SK-N-SH (cell line): ENCODE data around the gene GPR132. TPM values are rescaled to one million over a fixed set of nuclear protein-coding genes. Genes with fewer than 3 reads are reported as not detected.

Experiments used
- CTCF ChIA-PET: fragments of 300-600, 350-600 bp; formaldehyde crosslinking; extraction: SDS; loops from one replicate; lab custom pipeline; 2021; lab: Yijun Ruan, JAX
- POLR2A ChIA-PET: fragments of 350-600 bp; sonication (Branson Sonifier 250); formaldehyde crosslinking; extraction: SDS; loops from one replicate; lab custom pipeline; 2020; ENCODE audit warnings: antibody characterized with exemption, inconsistent platforms; lab: Yijun Ruan, JAX
- DNase-seq: peaks from one replicate; pipeline ENCODE4 v3.0.0; 2012
- H2AFZ ChIP-seq: fragments of 200-600 bp; sonication (generic); 2 replicates; pipeline ENCODE4 v1.8.1; 2016; ENCODE audit warnings: antibody characterized with exemption, mild to moderate bottlenecking, low read depth
- H3F3A ChIP-seq: fragments of 200-600 bp; sonication (generic); replicated peaks from 2 replicates; pipeline ENCODE3; 2016; ENCODE audit warnings: antibody characterized with exemption, mild to moderate bottlenecking; ENCODE audit not compliant: insufficient read depth
- H3K27ac ChIP-seq, 2 experiments: fragments of 200-500 bp in 1 of 2; fragments of 200-600 bp in 1 of 2; sonication (Bioruptor generic) in 1 of 2; sonication (generic), shearing (Covaris generic) in 1 of 2; 2 replicates each; pipeline versions ENCODE4 v1.5.1 to v1.6.1; 2014 to 2016; ENCODE audit warnings: low read depth in 2 of 2, inconsistent platforms in 1 of 2, low read length in 1 of 2, mild to moderate bottlenecking in 1 of 2, mixed read lengths in 1 of 2
- H3K27me3 ChIP-seq: fragments of 200-600 bp; sonication (generic), shearing (Covaris generic); 2 replicates; pipeline ENCODE4 v1.6.1; 2016; ENCODE audit warnings: mixed run types; ENCODE audit not compliant: insufficient read depth
- H3K36me3 ChIP-seq, 2 experiments: fragments of 200-500 bp in 1 of 2; fragments of 200-600 bp in 1 of 2; sonication (Bioruptor generic) in 1 of 2; sonication (generic) in 1 of 2; replicated peaks in 1 of 2; 2 replicates each; pipeline versions ENCODE3 to v1.5.1; 2014 to 2016; ENCODE audit warnings: low read length in 1 of 2, mild to moderate bottlenecking in 1 of 2; ENCODE audit not compliant: insufficient read depth in 2 of 2, control insufficient read depth in 1 of 2
- H3K4me1 ChIP-seq, 2 experiments: fragments of 200-500 bp in 1 of 2; fragments of 200-600 bp in 1 of 2; sonication (Bioruptor generic) in 1 of 2; sonication (generic), shearing (Covaris generic) in 1 of 2; 2 replicates each; pipeline versions ENCODE4 v1.5.1 to v1.6.1; 2014 to 2016; ENCODE audit warnings: low read depth in 1 of 2, low read length in 1 of 2, mixed run types in 1 of 2; ENCODE audit not compliant: insufficient read depth in 2 of 2, control insufficient read depth in 1 of 2
- H3K4me2 ChIP-seq: fragments of 200-600 bp; sonication (generic), shearing (Covaris generic); 2 replicates; pipeline ENCODE4 v1.6.1; 2017; ENCODE audit warnings: mixed run types
- H3K4me3 ChIP-seq, 2 experiments: fragments of 200-500 bp in 1 of 2; fragments of 200-600 bp in 1 of 2; sonication (Bioruptor generic) in 1 of 2; sonication (generic), shearing (Covaris generic) in 1 of 2; 2 replicates each; pipeline versions ENCODE4 v1.5.1 to v1.8.1; 2014 to 2016; ENCODE audit warnings: low read depth in 2 of 2, inconsistent platforms in 1 of 2, low read length in 1 of 2, mild to moderate bottlenecking in 1 of 2, mixed read lengths in 1 of 2, moderate library complexity in 1 of 2
- H3K79me2 ChIP-seq: fragments of 200-600 bp; sonication (generic); 2 replicates; pipeline ENCODE4 v1.8.1; 2017; ENCODE audit warnings: mild to moderate bottlenecking; ENCODE audit not compliant: insufficient read depth
- H3K9ac ChIP-seq: fragments of 200-600 bp; sonication (generic); 2 replicates; pipeline ENCODE4 v1.6.1; 2017; ENCODE audit warnings: mixed run types
- H3K9me2 ChIP-seq: fragments of 200-600 bp; sonication (generic); 2 replicates; pipeline ENCODE4 v1.6.1; 2017; ENCODE audit warnings: mixed run types
- H3K9me3 ChIP-seq: fragments of 200-600 bp; sonication (generic); 2 replicates; pipeline ENCODE4 v1.6.1; 2017; ENCODE audit warnings: mixed run types, mild to moderate bottlenecking, moderate library complexity
- H4K20me1 ChIP-seq: fragments of 200-600 bp; sonication (generic); 2 replicates; pipeline ENCODE4 v1.6.1; 2017; ENCODE audit warnings: mild to moderate bottlenecking, mixed run types; ENCODE audit not compliant: insufficient read depth
- CHD2 ChIP-seq: fragments of 150-350 bp; IDR thresholded peaks from 2 replicates; pipeline ENCODE4 v1.6.1; 2018; ENCODE audit warnings: low read length; ENCODE audit not compliant: partially characterized antibody
- ELF1 ChIP-seq: IDR thresholded peaks from 2 replicates; pipeline ENCODE4 v1.4.0; 2012
- EP300 ChIP-seq, 2 experiments: IDR thresholded peaks; 2 replicates each; pipeline versions ENCODE4 v1.4.0 to v1.6.1; 2012; ENCODE audit warnings: borderline replicate concordance in 1 of 2, low read depth in 1 of 2, low read length in 1 of 2
- FOSL2 ChIP-seq: IDR thresholded peaks from 2 replicates; pipeline ENCODE4 v1.4.0; 2012; ENCODE audit warnings: low read depth, mild to moderate bottlenecking, moderate library complexity, borderline replicate concordance
- FOXJ3 ChIP-seq: sonication (generic); formaldehyde crosslinking; IDR thresholded peaks from 2 replicates; pipeline ENCODE4 v1.5.1; 2020; ENCODE audit warnings: mild to moderate bottlenecking, missing genetic modification reagents
- GABPA ChIP-seq: IDR thresholded peaks from 2 replicates; pipeline ENCODE4 v1.4.0; 2012; ENCODE audit warnings: low read depth, mild to moderate bottlenecking
- IRF3 ChIP-seq: fragments of 150-350 bp; IDR thresholded peaks from 2 replicates; pipeline ENCODE4 v1.6.1; 2016; ENCODE audit warnings: mild to moderate bottlenecking, low read depth, low read length
- JUND ChIP-seq: IDR thresholded peaks from 2 replicates; pipeline ENCODE4 v1.4.0; 2012
- MAX ChIP-seq: IDR thresholded peaks from 2 replicates; pipeline ENCODE4 v1.4.0; 2012; ENCODE audit warnings: low read depth
- MXI1 ChIP-seq: IDR thresholded peaks from 2 replicates; pipeline ENCODE4 v1.6.1; 2012; ENCODE audit warnings: mild to moderate bottlenecking, low read depth, low read length, improper control_type of control experiment
- NFIC ChIP-seq: IDR thresholded peaks from 2 replicates; pipeline ENCODE4 v1.4.0; 2012; ENCODE audit warnings: borderline replicate concordance
- PBX3 ChIP-seq: IDR thresholded peaks from 2 replicates; pipeline ENCODE4; 2012
- POLR2AphosphoS5 ChIP-seq: IDR thresholded peaks from 2 replicates; pipeline ENCODE4 v1.6.1; 2012; ENCODE audit warnings: low read depth, low read length
- RAD21 ChIP-seq: IDR thresholded peaks from 2 replicates; pipeline ENCODE4 v1.6.1; 2012; ENCODE audit warnings: mild to moderate bottlenecking, low read length
- RXRA ChIP-seq: IDR thresholded peaks from 2 replicates; pipeline ENCODE4 v1.4.0; 2012; ENCODE audit warnings: low read depth, mild to moderate bottlenecking, borderline replicate concordance
- SIN3A ChIP-seq: IDR thresholded peaks from 2 replicates; pipeline ENCODE4 v1.6.1; 2012; ENCODE audit warnings: low read depth, mild to moderate bottlenecking, low read length, moderate library complexity, borderline replicate concordance
- SMC3 ChIP-seq: IDR thresholded peaks from 2 replicates; pipeline ENCODE4 v1.6.1; 2012; ENCODE audit warnings: low read depth, low read length, improper control_type of control experiment
- TCF12 ChIP-seq: IDR thresholded peaks from 2 replicates; pipeline ENCODE4 v1.4.0; 2012
- YY1 ChIP-seq: IDR thresholded peaks from 2 replicates; pipeline ENCODE4 v1.4.0; 2012; ENCODE audit warnings: low read depth, mild to moderate bottlenecking
- ZBTB33 ChIP-seq: IDR thresholded peaks from 2 replicates; pipeline ENCODE4 v1.4.0; 2012; ENCODE audit warnings: low read depth, borderline replicate concordance
- WGBS: methylation state at CpG from one replicate; pipeline ENCODE4 v1.1.6; 2017; ENCODE audit warnings: low lambda C conversion rate; 5-methylcytosine and 5-hydroxymethylcytosine counted together
- polyA plus RNA-seq, 3 experiments: library from polyadenylated mRNA; depleted of rRNA; stranded (reverse); fragments of >200 nt; gene quantifications; 2 replicates each; pipeline ENCODE4 v1.2.3, GENCODE V29; 2012

Gene GPR132
- polyA plus RNA-seq, 1 of the 3 experiments (the other 2 are of a cell fraction): not detected

GRCh38 chr14:105014032-105014431 is 51.2 kb downstream of the GPR132 start:
- Histone ChIP-seq H3K9ac (no peak overlapping the region), H3K4me1 (peaks cover 46 to 51% of the 10 kb centered on the region in 2 experiments), H4K20me1 (peaks cover 100% of the 10 kb centered on the region), H3K4me3 (no peak overlapping the region), H3K27me3 (no peaks in the 10 kb centered on the region), H3K27ac (peak overlapping the region; percentile 40 to 43; a peak in 3 of 4 replicates), H3K9me3 (no peaks in the 10 kb centered on the region), H3K36me3 (peaks cover 18 to 27% of the 10 kb centered on the region in 2 experiments), H3K79me2 (peaks cover 100% of the 10 kb centered on the region), H3F3A (peaks cover 21% of the 10 kb centered on the region), H3K9me2 (no peaks in the 10 kb centered on the region), H2AFZ (no peak overlapping the region), H3K4me2 (peak overlapping the region; percentile 46)
- DNase-seq: no peak
- CTCF ChIA-PET: interaction anchor here (0.5 to 10.9 kb wide), 7 partner anchors 10 to 38 kb away, joined by 3 to 138 read pairs (median 3); no protein-coding TSS in a partner anchor
- no peak for TF ChIP-seq ZBTB33
- no peak for TF ChIP-seq IRF3
- TF ChIP-seq JUND: no peak
- TF ChIP-seq POLR2AphosphoS5: no peak
- no peak for TF ChIP-seq RXRA
- TF ChIP-seq SIN3A: no peak
- no peak for TF ChIP-seq YY1
- POLR2A ChIA-PET: no interaction called here
- WGBS: no CpG with 5 or more reads among the region's 9 CpGs

- peak; percentile 85 for DNase-seq
- Histone ChIP-seq H2AFZ (no peak overlapping the region), H3K27me3 (no peaks in the 10 kb centered on the region), H3K4me2 (peak overlapping the region; percentile 46; the same call in 1 of the 2 replicates), H3K27ac (peak overlapping the region in 1 of 2 experiments; percentile 43; a peak in 3 of 4 replicates), H3K4me1 (peaks cover 39 to 47% of the 10 kb centered on the region in 2 experiments), H3K9me3 (no peaks in the 10 kb centered on the region), H3K36me3 (peaks cover 22 to 27% of the 10 kb centered on the region in 2 experiments), H3K9me2 (no peaks in the 10 kb centered on the region), H4K20me1 (peaks cover 98% of the 10 kb centered on the region), H3K9ac (no peak overlapping the region), H3F3A (peaks cover 21% of the 10 kb centered on the region), H3K79me2 (peaks cover 100% of the 10 kb centered on the region), H3K4me3 (no peak overlapping the region)
- POLR2A ChIA-PET: no interaction called here
- 46% methylated on average over 8 of the region's 8 CpGs for WGBS
- peak; percentile 26 for TF ChIP-seq CHD2
- TF ChIP-seq EP300 (IDR thresholded peaks at IDR 0.05; ENCODE audit: borderline replicate concordance in 1 of 2, low read depth in 1 of 2, low read length in 1 of 2): peak in 1 of 2 experiments; percentile 27; a peak in 1 of 4 replicates
- no peak for TF ChIP-seq TCF12
- TF ChIP-seq MAX: no peak; the same call in 1 of the 2 replicates
- no peak for TF ChIP-seq ELF1
- no peak for TF ChIP-seq GABPA
- TF ChIP-seq FOXJ3: no peak
- TF ChIP-seq PBX3: peak; percentile 52
- TF ChIP-seq SMC3: peak; percentile 18; the same call in 1 of the 2 replicates
- peak; percentile 44; the same call in 1 of the 2 replicates for TF ChIP-seq NFIC
- no peak for TF ChIP-seq FOSL2
- TF ChIP-seq ZBTB33: no peak
- TF ChIP-seq RAD21: peak; percentile 14; the same call in 1 of the 2 replicates
- TF ChIP-seq MXI1: peak; percentile 98
- CTCF ChIA-PET: interaction anchor here (0.7 to 10.9 kb wide), 10 partner anchors 12 to 78 kb away, joined by 3 to 138 read pairs (median 4); no protein-coding TSS in a partner anchor
Measured at GRCh38 chr14:105013150-105013785, 52.0 kb downstream of the GPR132 start.
